Mesothelial cell of epicardium (in vitro differentiated cells): Measurements from ENCODE around the gene FOXN1. TPM values are rescaled to one million over a fixed set of nuclear protein-coding genes. Genes with fewer than 3 reads are reported as not detected.

ENCODE experiments used
- DNase-seq, 2 experiments: peaks; one replicate each; pipeline ENCODE4 v3.0.0; 2021; ENCODE audit warnings: low spot score in 2 of 2; ENCODE audit not compliant: unreplicated experiment in 2 of 2
- H3K27ac Mint-ChIP-seq: 2 replicates; pipeline ENCODE4 v1.8.0; 2021; ENCODE audit warnings: mixed read lengths
- H3K27me3 Mint-ChIP-seq: 2 replicates; pipeline ENCODE4 v1.8.0; 2021; ENCODE audit warnings: low read depth, mixed read lengths
- H3K36me3 Mint-ChIP-seq: 2 replicates; pipeline ENCODE4 v1.8.0; 2021; ENCODE audit warnings: mixed read lengths
- H3K4me1 Mint-ChIP-seq: 2 replicates; pipeline ENCODE4 v1.8.0; 2021; ENCODE audit warnings: mixed read lengths
- H3K4me3 Mint-ChIP-seq: 2 replicates; pipeline ENCODE4 v1.8.0; 2021; ENCODE audit warnings: mild to moderate bottlenecking, moderate library complexity, mixed read lengths
- H3K9me3 Mint-ChIP-seq: 2 replicates; pipeline ENCODE4 v1.8.0; 2021; ENCODE audit warnings: mixed read lengths
- CTCF ChIP-seq: fragments of 200-600 bp; sonication (generic); IDR thresholded peaks from one replicate; pipeline ENCODE4 v1.5.0; 2021; ENCODE audit warnings: antibody characterized with exemption; ENCODE audit not compliant: unreplicated experiment
- total RNA-seq: library from RNA; stranded (reverse); gene quantifications from 3 replicates; pipeline ENCODE4 v1.2.1, GENCODE V29; 2021

Gene FOXN1
- total RNA-seq, 1 donor from 2014 or later: 0.34 TPM

GRCh38 chr17:28570716-28571360 lies 64.7 kb downstream of the FOXN1 start:
- Mint-ChIP-seq H3K27me3 (no peaks in the 10 kb centered on the region), H3K4me3 (peak overlapping the region; percentile 90)
- no peak for TF ChIP-seq CTCF

GRCh38 chr17:28571361-28572122 lies 65.4 kb downstream of the FOXN1 start, which contains the start of gene PIGS:
Gene PIGS, minus strand, starts transcription at chr17:28571524. Its CDS starts 28 bp downstream, at chr17:28571496.
- peak; percentile 86 to 93 for DNase-seq
- peaks cover 27% of the 10 kb centered on the region for H3K4me1 Mint-ChIP-seq
- no peaks in the 10 kb centered on the region for H3K27me3 Mint-ChIP-seq
- H3K9me3 Mint-ChIP-seq: no peaks in the 10 kb centered on the region
- peak within 1 kb of the TSS; percentile 90 for H3K4me3 Mint-ChIP-seq
- H3K36me3 Mint-ChIP-seq: peaks cover 13% of the 10 kb centered on the region
- no peak for TF ChIP-seq CTCF
- peak within 1 kb of the TSS; percentile 75 for H3K27ac Mint-ChIP-seq

More at GRCh38 chr17:28570716-28571360, 64.7 kb downstream of the FOXN1 start:
- peaks cover 22% of the 10 kb centered on the region for H3K4me1 Mint-ChIP-seq
- no peaks in the 10 kb centered on the region for H3K9me3 Mint-ChIP-seq
- DNase-seq: no peak
- peak overlapping the region; percentile 75 for H3K27ac Mint-ChIP-seq
- peaks cover 13% of the 10 kb centered on the region for H3K36me3 Mint-ChIP-seq

- H3K27me3 Mint-ChIP-seq: no peaks in the 10 kb centered on the region
- DNase-seq: no peak
- H3K36me3 Mint-ChIP-seq: peaks cover 10% of the 10 kb centered on the region
- H3K9me3 Mint-ChIP-seq: no peaks in the 10 kb centered on the region
- peaks cover 30% of the 10 kb centered on the region for H3K4me1 Mint-ChIP-seq
- no peak for TF ChIP-seq CTCF
- H3K27ac Mint-ChIP-seq: no peak overlapping the region
- peak overlapping the region; percentile 90 for H3K4me3 Mint-ChIP-seq
These were observed 66.3 kb downstream of the FOXN1 start for GRCh38 chr17:28572259-28573039.

GRCh38 chr17:28573040-28573380 lies 66.9 kb downstream of the FOXN1 start:
- no peak overlapping the region for H3K4me3 Mint-ChIP-seq
- peaks cover 30% of the 10 kb centered on the region for H3K4me1 Mint-ChIP-seq
- no peak overlapping the region for H3K27ac Mint-ChIP-seq
- DNase-seq: no peak
- peaks cover 6% of the 10 kb centered on the region for H3K36me3 Mint-ChIP-seq
- H3K9me3 Mint-ChIP-seq: no peaks in the 10 kb centered on the region
- TF ChIP-seq CTCF: no peak
- H3K27me3 Mint-ChIP-seq: no peaks in the 10 kb centered on the region

GRCh38 chr17:28573521-28573920 lies 67.4 kb downstream of the FOXN1 start:
- no peaks in the 10 kb centered on the region for H3K27me3 Mint-ChIP-seq
- TF ChIP-seq CTCF: no peak
- no peaks in the 10 kb centered on the region for H3K9me3 Mint-ChIP-seq
- no peak overlapping the region for H3K27ac Mint-ChIP-seq
- H3K4me3 Mint-ChIP-seq: no peak overlapping the region
- no peak for DNase-seq
- peaks cover 30% of the 10 kb centered on the region for H3K4me1 Mint-ChIP-seq
- H3K36me3 Mint-ChIP-seq: peaks cover 3% of the 10 kb centered on the region
